ENCODE data around the gene OSBPL8. TPM values are rescaled to one million over a fixed set of nuclear protein-coding genes. Genes with fewer than 3 reads are reported as not detected.

The OSBPL8 gene
- total RNA-seq, 4 donors from 2014 or later: 75.9 to 167 (median 108) TPM

- TF ChIP-seq CTCF (IDR thresholded peaks at IDR 0.05): no peak
- H3K4me3 ChIP-seq (ENCODE audit: low read depth, poor library complexity, severe bottlenecking): no peak overlapping the region
- no peak for DNase-seq (ENCODE audit: low spot score in 2 of 2)
- intact Hi-C loops (cut with DNase I; ENCODE audit: low total_unique reads): loop anchor here (10.0 kb wide), 1 partner anchor 925 kb away; no protein-coding TSS in a partner anchor
- WGBS, 2 donors: 73 to 82% methylated on average over 3 of the region's 3 CpGs
Measured at GRCh38 chr12:76449993-76450392, 109.6 kb downstream of the OSBPL8 start.

GRCh38 chr12:76449583-76449982, 110.0 kb downstream of the OSBPL8 start:
- DNase-seq (ENCODE audit: low spot score in 2 of 2): no peak
- intact Hi-C loops (cut with DNase I; ENCODE audit: low total_unique reads): no loop called here
- 45 to 46% methylated on average over 2 of the region's 2 CpGs for WGBS, 2 donors
- TF ChIP-seq CTCF (IDR thresholded peaks at IDR 0.05): no peak
- TF ChIP-seq POLR2A (IDR thresholded peaks at IDR 0.05): no peak
- no peak overlapping the region for H3K4me3 ChIP-seq (ENCODE audit: low read depth, poor library complexity, severe bottlenecking)

- H3K4me3 ChIP-seq (ENCODE audit: low read depth, poor library complexity, severe bottlenecking): no peak overlapping the region
- DNase-seq (ENCODE audit: low spot score in 2 of 2): no peak
- TF ChIP-seq CTCF (IDR thresholded peaks at IDR 0.05): no peak
- no peak for TF ChIP-seq POLR2A (IDR thresholded peaks at IDR 0.05)
- intact Hi-C loops (cut with DNase I; ENCODE audit: low total_unique reads): no loop called here
- 88 to 91% methylated on average over 1 of the region's 1 CpG for WGBS, 2 donors
Measured at GRCh38 chr12:76449016-76449415, 110.6 kb downstream of the OSBPL8 start.

GRCh38 chr12:76446090-76446489, 113.5 kb downstream of the OSBPL8 start:
- DNase-seq (ENCODE audit: low spot score in 2 of 2): no peak
- intact Hi-C loops (cut with DNase I; ENCODE audit: low total_unique reads): no loop called here
- no peak overlapping the region for H3K4me3 ChIP-seq (ENCODE audit: low read depth, poor library complexity, severe bottlenecking)
- 90 to 91% methylated on average over 1 of the region's 1 CpG for WGBS, 2 donors
- TF ChIP-seq CTCF (IDR thresholded peaks at IDR 0.05) (no peak), POLR2A (IDR thresholded peaks at IDR 0.05) (no peak)

- no peak for DNase-seq (ENCODE audit: low spot score in 2 of 2)
- intact Hi-C loops (cut with DNase I; ENCODE audit: low total_unique reads): no loop called here
Measured at GRCh38 chr12:76445462-76445861, 114.1 kb downstream of the OSBPL8 start.

More at GRCh38 chr12:76445462-76445861, 114.1 kb downstream of the OSBPL8 start:
- WGBS, 2 donors: 62 to 83% methylated on average over 1 of the region's 1 CpG
- H3K4me3 ChIP-seq (ENCODE audit: low read depth, poor library complexity, severe bottlenecking): no peak overlapping the region
- no peak for TF ChIP-seq POLR2A (IDR thresholded peaks at IDR 0.05)
- no peak for TF ChIP-seq CTCF (IDR thresholded peaks at IDR 0.05)

All from lower leg skin (tissue), 4 donors.